HUES64 (cell line): ENCODE measurements around the gene KAZN.

Experiments
- H3K27ac ChIP-seq: 2 replicates; pipeline ENCODE4 v1.7.0; 2013; ENCODE audit warnings: low read depth, low read length, inconsistent platforms
- H3K27me3 ChIP-seq: 2 replicates; pipeline ENCODE4 v1.6.1; 2013; ENCODE audit warnings: mild to moderate bottlenecking, low read length; ENCODE audit not compliant: insufficient read depth
- H3K36me3 ChIP-seq: 2 replicates; pipeline ENCODE4 v1.6.1; 2013; ENCODE audit warnings: mild to moderate bottlenecking, low read length; ENCODE audit not compliant: insufficient read depth
- H3K4me1 ChIP-seq: 2 replicates; pipeline ENCODE4 v1.6.1; 2013; ENCODE audit warnings: mild to moderate bottlenecking, low read length, moderate library complexity; ENCODE audit not compliant: insufficient read depth
- H3K4me3 ChIP-seq: 2 replicates; pipeline ENCODE4 v1.5.1; 2013; ENCODE audit warnings: mild to moderate bottlenecking, low read length, moderate library complexity
- H3K9ac ChIP-seq: 2 replicates; pipeline ENCODE4 v1.6.1; 2013; ENCODE audit warnings: mild to moderate bottlenecking, low read depth, low read length
- H3K9me3 ChIP-seq: 2 replicates; pipeline ENCODE4 v1.6.1; 2013; ENCODE audit warnings: low read depth, low read length; ENCODE audit not compliant: insufficient read depth
- WGBS: fragments of 150-250, 120-280 bp; methylation state at CpG from one replicate; pipeline ENCODE4 v1.1.7; 2013; ENCODE audit warnings: missing lambda C conversion rate; 5-methylcytosine and 5-hydroxymethylcytosine counted together

Gene KAZN

DNA sequence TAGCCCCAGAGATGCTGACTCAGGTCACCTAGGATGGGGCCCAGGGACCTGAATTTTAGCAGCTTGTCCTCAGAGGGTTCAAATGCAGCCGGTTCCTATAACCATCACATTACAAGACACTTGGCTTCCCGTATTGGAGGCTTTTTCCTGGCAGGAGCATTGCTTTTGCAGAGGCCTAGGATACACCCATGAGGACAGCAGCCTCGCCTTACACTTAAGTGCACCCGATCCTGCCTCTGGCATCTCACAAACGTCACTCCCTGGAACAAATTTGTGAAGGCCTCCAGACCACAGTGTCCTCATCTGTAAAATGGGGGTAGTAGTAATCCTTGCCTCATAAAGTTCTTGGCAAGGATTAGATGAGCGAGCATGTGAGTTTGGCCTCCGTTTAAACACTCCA lies 130.0 kb downstream of the KAZN start:
- no peak overlapping the region for H3K9ac ChIP-seq
- H3K36me3 ChIP-seq = no peaks in the 10 kb centered on the region
- H3K4me1 ChIP-seq = peaks cover 42% of the 10 kb centered on the region
- peaks cover 9% of the 10 kb centered on the region; the same call in 1 of the 2 replicates for H3K27me3 ChIP-seq
- no peaks in the 10 kb centered on the region for H3K9me3 ChIP-seq
- no peak overlapping the region for H3K27ac ChIP-seq
- 94% methylated on average over 7 of the region's 7 CpGs for WGBS
- H3K4me3 ChIP-seq = no peak overlapping the region

DNA sequence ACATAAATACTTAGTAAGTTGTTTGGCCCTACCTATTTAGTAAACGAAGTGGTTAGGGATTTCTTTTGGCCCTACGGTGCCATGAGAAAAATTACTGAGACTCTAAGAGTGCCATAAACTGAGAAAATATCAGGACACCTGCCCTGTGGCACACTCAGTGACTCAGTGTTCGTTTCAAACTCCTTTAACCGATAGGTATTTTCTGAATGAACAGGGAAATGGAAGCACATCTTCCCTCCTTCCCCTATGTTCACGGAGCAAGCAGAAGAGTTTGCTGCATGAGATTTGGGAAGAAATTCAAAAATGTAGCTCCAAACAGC lies 134.2 kb downstream of the KAZN start:
- H3K4me1 ChIP-seq = peaks cover 33% of the 10 kb centered on the region
- peak overlapping the region; percentile 84 for H3K27ac ChIP-seq
- H3K4me3 ChIP-seq = peak overlapping the region; percentile 27
- H3K9me3 ChIP-seq = no peaks in the 10 kb centered on the region
- H3K36me3 ChIP-seq = no peaks in the 10 kb centered on the region
- 33% methylated on average over 5 of the region's 5 CpGs for WGBS
- H3K9ac ChIP-seq = peak overlapping the region; percentile 46; the same call in 1 of the 2 replicates
- H3K27me3 ChIP-seq = peaks cover 25% of the 10 kb centered on the region

- no peaks in the 10 kb centered on the region for H3K9me3 ChIP-seq
- H3K4me1 ChIP-seq = peaks cover 33% of the 10 kb centered on the region
- WGBS = 4% methylated on average over 21 of the region's 21 CpGs
- peaks cover 25% of the 10 kb centered on the region for H3K27me3 ChIP-seq
- H3K4me3 ChIP-seq = peak overlapping the region; percentile 27
- no peaks in the 10 kb centered on the region for H3K36me3 ChIP-seq
- peak overlapping the region; percentile 84 for H3K27ac ChIP-seq
- peak overlapping the region; percentile 46; the same call in 1 of the 2 replicates for H3K9ac ChIP-seq
These were observed 134.7 kb downstream of the KAZN start for GRCh38 chr1:14733048-14733778.

- 27% methylated on average over 10 of the region's 10 CpGs for WGBS
- peaks cover 25% of the 10 kb centered on the region for H3K27me3 ChIP-seq
- 0 out of 2 replicates have a peak overlapping the region, but pooled peaks have one; percentile 46 for H3K9ac ChIP-seq
- no peaks in the 10 kb centered on the region for H3K36me3 ChIP-seq
- H3K9me3 ChIP-seq = no peaks in the 10 kb centered on the region
- peaks cover 33% of the 10 kb centered on the region for H3K4me1 ChIP-seq
- H3K27ac ChIP-seq = peak overlapping the region; percentile 84; the same call in 1 of the 2 replicates
- H3K4me3 ChIP-seq = peak overlapping the region; percentile 27
These were observed 135.3 kb downstream of the KAZN start for GRCh38 chr1:14733779-14734140.

- Histone ChIP-seq H3K27me3 (peaks cover 25% of the 10 kb centered on the region), H3K9ac (no peak overlapping the region), H3K4me1 (peaks cover 44% of the 10 kb centered on the region), H3K36me3 (no peaks in the 10 kb centered on the region), H3K4me3 (no peak overlapping the region), H3K27ac (no peak overlapping the region), H3K9me3 (no peaks in the 10 kb centered on the region)
- 86% methylated on average over 4 of the region's 4 CpGs for WGBS
These were observed 137.4 kb downstream of the KAZN start for GRCh38 chr1:14735841-14736240.

DNA sequence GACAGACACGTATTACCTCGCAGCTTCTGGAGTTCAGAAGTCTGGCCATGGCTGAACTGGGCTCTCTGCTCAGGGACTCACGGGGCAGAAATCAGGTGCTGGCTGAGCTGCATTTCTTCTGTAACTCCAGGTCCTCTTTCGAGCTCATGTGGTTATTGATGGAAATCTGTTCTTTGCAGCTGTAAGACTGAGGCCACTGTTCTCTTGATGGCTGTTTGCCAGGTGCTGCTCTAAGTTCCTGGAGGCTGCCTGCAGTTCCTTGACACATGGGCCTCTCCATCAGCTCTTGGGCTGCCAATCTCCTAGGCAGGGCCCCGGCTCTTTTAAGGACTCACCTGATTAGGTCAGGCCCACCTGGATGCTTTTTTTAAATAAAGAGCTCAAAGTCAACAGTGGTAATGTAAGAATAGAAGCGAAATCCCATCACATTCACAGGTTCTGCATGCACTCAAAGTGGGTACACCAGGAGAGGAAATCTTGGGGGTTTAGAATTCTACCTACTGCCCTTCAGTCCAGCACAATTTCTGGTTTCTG lies 139.1 kb downstream of the KAZN start:
- H3K27ac ChIP-seq = no peak overlapping the region
- no peaks in the 10 kb centered on the region for H3K9me3 ChIP-seq
- H3K4me1 ChIP-seq = peaks cover 54% of the 10 kb centered on the region
- WGBS = 94% methylated on average over 6 of the region's 6 CpGs
- no peak overlapping the region for H3K9ac ChIP-seq
- H3K36me3 ChIP-seq = no peaks in the 10 kb centered on the region
- H3K4me3 ChIP-seq = no peak overlapping the region
- H3K27me3 ChIP-seq = peaks cover 18% of the 10 kb centered on the region

GRCh38 chr1:14738235-14738634 lies 139.8 kb downstream of the KAZN start:
- Histone ChIP-seq H3K36me3 (no peaks in the 10 kb centered on the region), H3K9ac (no peak overlapping the region), H3K27ac (no peak overlapping the region), H3K27me3 (peaks cover 16% of the 10 kb centered on the region), H3K4me1 (peaks cover 52% of the 10 kb centered on the region), H3K9me3 (no peaks in the 10 kb centered on the region), H3K4me3 (no peak overlapping the region)
- WGBS = 94% methylated on average over 6 of the region's 6 CpGs

DNA sequence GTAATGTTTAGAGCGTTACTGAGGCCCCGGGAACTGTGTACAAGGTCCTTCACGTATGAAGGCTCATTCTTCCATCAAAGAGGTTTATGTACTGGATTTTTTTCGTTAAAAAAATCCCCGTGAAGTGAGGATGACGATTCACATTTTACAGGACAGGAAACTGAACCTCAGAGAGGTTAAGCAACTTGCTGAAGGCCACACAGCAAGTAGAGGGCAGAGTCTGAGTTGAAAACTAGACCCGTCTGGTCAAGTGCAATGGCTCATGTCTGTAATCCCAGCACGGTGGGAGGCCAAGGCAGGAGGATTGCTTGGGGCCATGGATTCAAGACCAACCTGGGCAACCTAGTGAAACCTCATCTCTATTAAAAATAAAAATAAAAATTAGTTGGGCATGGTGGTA lies 140.2 kb downstream of the KAZN start:
- no peaks in the 10 kb centered on the region for H3K36me3 ChIP-seq
- H3K27ac ChIP-seq = no peak overlapping the region
- WGBS = 80% methylated on average over 8 of the region's 8 CpGs
- H3K4me3 ChIP-seq = no peak overlapping the region
- H3K4me1 ChIP-seq = peaks cover 50% of the 10 kb centered on the region
- H3K27me3 ChIP-seq = peaks cover 15% of the 10 kb centered on the region
- H3K9me3 ChIP-seq = no peaks in the 10 kb centered on the region
- no peak overlapping the region for H3K9ac ChIP-seq

DNA sequence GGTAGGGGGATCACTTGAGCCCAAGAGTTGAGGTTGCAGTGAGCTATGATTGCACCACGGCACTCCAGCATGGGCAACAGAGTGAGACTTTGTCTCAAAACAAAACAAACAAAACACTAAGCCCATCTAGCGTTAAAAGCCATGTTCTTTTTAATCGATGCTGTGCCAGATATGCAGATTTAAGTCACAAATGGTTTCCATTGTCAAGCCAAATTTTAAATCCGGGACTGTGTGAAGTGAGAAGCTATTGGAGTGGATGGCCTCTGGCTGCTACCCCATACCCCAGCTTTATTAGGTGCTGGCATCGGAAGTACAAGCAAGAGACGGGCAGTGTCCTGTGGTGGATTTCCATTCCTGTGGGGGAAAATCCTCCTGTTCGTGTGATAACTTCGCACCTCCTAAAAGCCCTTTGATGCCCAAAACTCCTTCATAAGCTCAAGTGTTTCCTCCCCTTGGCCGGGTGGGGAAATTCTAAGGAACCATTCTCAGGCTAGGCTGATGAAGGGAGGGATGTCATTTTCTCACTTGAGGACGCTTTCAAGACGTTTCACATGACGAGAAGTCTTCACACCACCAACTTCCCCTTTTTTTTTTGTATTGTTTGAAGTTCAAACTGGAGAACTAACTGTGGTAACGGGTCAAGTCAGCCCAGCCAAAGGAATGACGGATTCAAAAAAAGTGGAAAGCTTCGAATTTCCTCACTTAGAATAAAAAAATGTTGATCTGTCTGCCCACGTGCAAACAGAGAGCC lies 140.8 kb downstream of the KAZN start:
- H3K27me3 ChIP-seq = peaks cover 9% of the 10 kb centered on the region

DNA sequence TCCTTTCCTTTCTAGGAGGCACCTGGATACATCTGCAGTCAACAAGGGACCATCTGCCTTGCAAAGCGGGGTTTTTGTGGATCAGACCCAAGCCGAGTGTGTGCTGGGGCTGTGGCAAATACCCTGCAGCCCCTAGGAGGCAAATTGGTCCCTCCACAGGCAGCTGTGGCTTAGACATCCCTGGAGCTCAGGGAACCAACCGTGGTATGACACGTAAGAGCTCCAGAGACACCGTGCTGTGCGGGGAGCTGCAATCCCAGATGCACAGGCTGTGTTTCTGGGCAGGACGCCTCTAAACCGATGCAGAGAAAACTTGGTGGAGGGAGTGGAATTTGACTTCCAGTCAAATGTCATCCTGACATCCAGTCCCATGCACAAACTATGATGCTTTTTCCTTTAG lies 141.5 kb downstream of the KAZN start:
- Histone ChIP-seq H3K9me3 (no peaks in the 10 kb centered on the region), H3K27ac (no peak overlapping the region), H3K36me3 (no peaks in the 10 kb centered on the region), H3K4me3 (no peak overlapping the region), H3K9ac (no peak overlapping the region), H3K4me1 (peaks cover 47% of the 10 kb centered on the region), H3K27me3 (peaks cover 3% of the 10 kb centered on the region)
- 54% methylated on average over 8 of the region's 8 CpGs for WGBS

More for the DNA sequence above, 140.8 kb downstream of the KAZN start:
- no peak overlapping the region for H3K27ac ChIP-seq
- peaks cover 47% of the 10 kb centered on the region for H3K4me1 ChIP-seq
- H3K9me3 ChIP-seq = no peaks in the 10 kb centered on the region
- WGBS = 68% methylated on average over 15 of the region's 16 CpGs
- no peak overlapping the region for H3K9ac ChIP-seq
- no peaks in the 10 kb centered on the region for H3K36me3 ChIP-seq
- H3K4me3 ChIP-seq = no peak overlapping the region

DNA sequence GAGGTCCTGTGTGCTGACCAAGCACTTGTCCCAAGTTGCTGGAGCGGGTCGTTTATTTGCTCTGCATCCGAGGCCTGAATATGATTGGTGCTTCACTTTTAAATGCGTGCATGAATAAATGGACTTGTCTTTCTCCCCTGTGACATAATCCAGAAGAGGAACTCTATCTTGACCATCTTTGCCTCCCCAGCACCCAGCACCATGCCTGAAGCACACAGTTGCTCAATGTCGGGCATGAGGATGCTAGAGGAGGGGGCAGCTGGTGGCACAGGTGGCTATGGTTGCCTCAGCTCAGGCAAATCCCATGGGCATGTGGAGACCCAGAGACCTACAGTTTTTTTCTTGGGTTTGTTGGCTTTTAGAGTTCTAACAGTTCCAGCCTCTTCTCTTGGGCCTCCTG lies 142.6 kb downstream of the KAZN start:
- Histone ChIP-seq H3K36me3 (no peaks in the 10 kb centered on the region), H3K27ac (0 out of 2 replicates have a peak overlapping the region, but pooled peaks have one; percentile 0), H3K4me3 (no peak overlapping the region), H3K9ac (no peak overlapping the region), H3K9me3 (no peaks in the 10 kb centered on the region), H3K4me1 (peaks cover 54% of the 10 kb centered on the region), H3K27me3 (peaks cover 3% of the 10 kb centered on the region)
- WGBS = 85% methylated on average over 5 of the region's 5 CpGs
